A204.1 (cell line): ENCODE measurements around the gene BTBD17.

ENCODE experiments used
- FAIRE-seq: peaks from 2 replicates; lab custom pipeline; 2012; peaks lifted over from hg19 to GRCh38; lab: Jason Lieb, UNC

The BTBD17 gene

DNA sequence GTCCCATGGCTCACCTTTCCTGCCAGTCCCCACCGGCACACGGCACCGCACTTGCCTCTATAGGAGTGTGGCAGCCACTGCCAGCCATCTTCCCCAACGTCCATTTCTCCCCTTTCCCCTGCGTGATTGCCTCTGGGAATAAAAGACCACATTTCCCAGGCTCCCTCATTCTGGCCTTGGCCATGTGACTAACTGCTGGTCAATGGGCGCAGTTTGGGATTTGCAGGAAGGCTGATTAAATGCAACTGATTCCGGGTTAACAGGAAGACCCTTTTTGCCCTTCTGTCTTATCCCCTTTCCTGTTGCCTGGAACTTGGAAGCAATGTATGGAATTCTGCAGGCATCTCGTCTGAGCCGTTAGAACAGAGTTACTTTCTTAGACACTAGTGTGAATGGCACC lies 3.0 kb downstream of the BTBD17 start:
- FAIRE-seq, result no peak

- FAIRE-seq, result no peak
Measured at GRCh38 chr17:74357466-74357809, 4.2 kb downstream of the BTBD17 start.

DNA sequence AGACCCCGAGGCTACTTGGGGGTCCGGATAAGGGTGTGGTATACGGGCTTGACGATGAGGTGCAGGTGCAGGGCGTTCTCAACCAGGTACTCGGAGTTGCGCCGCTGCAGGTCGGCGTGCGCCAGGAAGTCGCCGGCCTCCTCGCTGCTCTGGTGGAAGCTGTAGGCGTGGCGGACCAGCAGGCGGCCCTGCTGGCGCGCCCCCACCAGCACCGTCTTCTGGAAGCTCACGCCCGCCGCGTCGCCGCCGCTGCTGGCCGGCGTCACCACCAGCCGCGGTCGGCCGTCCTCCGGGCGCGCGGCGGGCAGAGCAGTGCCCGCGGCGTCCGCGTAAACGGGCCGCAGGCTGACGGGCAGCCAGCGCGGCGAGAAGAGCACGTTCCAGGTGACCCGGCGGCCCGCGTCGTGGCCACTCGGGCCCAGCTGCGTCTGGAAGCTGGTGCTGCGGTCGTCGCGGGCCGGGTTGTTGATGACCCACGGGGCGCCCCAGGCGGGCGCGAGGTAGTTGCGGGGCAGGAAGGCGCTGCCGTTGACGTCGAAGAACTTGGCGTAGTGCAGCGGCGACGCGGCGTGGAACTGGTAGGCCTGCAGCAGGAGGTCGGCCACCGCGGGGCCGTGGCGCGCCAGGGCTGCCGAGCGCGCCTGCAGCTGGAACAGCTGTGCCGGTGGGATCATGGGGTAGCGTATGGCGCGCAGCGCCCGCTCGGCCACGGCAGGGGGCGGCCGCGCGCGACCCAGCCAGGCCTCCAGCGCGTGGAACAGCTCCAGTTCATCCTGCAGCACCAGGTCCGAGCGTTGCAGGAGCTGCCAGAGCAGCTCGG lies 4.8 kb downstream of the BTBD17 start:
- FAIRE-seq, result no peak

- FAIRE-seq, result no peak
Measured at GRCh38 chr17:74355065-74355464, 6.6 kb downstream of the BTBD17 start.

DNA sequence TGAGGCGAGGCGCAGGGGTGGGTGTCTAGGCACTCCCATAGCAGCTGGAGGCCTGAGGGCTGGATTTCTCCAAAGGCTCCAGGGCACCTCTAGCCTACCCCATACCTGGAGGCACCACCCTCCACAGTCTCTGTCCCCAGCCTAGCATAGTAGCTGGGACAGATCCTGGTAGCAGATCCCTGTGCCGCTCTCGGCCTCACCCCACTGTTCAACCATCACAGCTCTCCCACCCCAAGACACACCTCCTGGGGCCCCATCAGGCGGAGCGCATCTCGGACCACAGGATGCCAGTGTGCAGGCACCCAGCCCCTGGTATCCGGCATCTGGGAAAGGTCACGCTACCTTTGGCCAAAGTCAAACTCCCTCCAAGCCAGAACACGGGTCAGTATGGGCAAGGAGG lies 7.1 kb downstream of the BTBD17 start:
- no peak for FAIRE-seq

DNA sequence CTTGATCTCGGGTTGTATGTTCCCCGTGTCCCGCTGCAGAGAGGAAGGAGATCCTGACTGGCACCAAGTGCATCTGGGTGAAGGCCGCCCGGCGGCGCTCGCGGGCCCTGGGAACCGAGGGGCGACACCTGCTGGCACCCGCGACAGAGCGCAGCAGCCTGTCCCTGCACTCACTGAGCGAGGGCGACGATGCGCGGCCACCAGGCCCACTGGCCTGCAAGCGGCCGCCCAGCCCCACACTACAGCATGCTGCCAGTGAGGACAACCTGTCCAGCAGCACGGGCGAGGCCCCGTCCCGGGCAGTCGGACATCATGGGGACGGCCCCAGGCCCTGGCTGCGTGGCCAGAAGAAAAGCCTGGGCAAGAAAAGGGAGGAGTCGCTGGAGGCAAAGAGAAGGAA lies 7.5 kb downstream of the BTBD17 start:
- no peak for FAIRE-seq

DNA sequence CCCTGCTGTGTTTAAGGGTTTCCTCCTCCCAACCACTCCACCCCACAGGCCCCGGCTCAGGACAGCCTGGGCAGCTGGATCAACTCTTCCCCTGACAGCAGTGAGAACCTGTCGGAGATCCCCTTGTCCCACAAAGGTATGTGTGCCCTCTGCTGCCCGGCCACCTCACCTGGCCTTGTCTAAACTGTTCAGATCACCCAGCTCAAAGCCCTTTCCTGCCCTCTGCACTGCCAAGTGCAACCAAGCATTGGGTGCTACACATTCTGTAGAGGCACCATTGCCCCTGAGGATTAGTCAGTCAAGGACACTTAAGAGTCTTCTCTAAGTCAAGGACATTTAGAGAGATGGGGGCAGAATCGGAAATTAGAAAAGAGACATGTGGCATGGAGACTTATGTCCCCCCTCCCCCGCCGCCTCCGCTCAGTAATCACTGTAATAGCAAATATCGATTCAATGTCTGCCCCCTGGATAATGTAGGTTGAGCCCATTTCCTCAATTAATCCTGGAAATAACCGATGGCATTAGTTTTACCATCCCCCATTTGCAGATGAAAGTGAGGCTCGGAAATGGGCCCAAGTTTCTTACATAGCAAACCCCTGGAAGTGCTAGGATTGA lies 8.1 kb downstream of the BTBD17 start:
- FAIRE-seq, result no peak

- no peak for FAIRE-seq
Measured at GRCh38 chr17:74351552-74352210, 10.0 kb downstream of the BTBD17 start.

DNA sequence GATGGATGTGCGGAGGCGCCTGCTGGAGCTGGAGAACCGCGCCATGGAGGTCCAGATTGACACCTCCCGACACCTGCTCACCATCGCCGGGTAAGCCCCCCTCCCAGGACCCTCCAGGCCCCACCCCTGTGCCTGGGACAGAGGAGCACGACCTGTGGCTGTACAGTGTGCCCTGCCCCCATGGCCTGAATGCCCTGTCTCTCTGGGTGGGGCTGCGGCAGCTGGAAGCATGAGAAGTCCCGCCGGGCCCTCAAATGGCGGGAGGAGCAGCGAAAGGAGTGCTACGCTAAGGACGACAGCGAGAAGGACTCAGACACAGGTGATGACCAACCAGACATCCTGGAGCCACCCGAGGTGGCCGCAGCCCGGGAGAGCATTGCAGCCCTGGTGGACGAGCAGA lies 11.2 kb downstream of the BTBD17 start:
- FAIRE-seq, result no peak

DNA sequence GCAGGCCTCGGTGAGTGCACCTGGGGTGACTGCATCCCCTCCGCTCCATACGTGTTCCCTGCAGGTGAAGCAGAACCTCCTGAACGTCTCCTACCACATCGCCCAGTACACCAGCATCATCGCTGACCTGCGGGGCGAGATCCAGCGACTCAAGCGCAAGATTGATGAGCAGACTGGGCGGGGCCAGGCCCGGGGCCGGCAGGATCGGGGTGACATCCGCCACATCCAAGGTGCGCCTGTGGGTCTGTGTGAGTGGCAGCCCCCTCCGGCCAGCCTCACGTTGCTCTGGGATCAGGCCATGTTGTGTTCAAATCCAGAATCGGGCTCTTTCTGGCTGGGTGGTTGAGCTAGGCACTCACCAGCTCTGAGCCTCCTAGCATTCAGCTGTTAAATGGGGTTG lies 12.5 kb downstream of the BTBD17 start:
- FAIRE-seq, result no peak

- no peak for FAIRE-seq
Measured at GRCh38 chr17:74347646-74348045, 14.0 kb downstream of the BTBD17 start.

- no peak for FAIRE-seq
Measured at GRCh38 chr17:74345433-74346241, 16.0 kb downstream of the BTBD17 start.

DNA sequence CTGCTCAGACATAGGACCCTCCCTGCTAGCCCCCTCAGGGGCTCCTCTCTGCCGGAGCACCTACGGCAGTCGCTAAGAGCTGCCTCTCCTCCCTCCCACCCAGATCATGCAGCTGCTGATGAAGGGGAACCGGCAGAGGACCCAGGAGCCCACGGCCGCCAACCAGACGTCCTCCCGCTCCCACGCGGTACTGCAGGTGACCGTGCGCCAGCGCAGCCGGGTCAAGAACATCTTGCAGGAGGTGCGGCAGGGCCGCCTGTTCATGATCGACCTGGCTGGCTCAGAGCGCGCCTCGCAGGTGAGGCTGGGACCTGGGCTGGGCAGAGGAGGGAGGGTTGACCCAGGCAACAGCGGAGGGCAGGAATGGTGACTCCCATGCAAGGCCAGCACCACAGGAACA lies 17.0 kb downstream of the BTBD17 start:
- no peak for FAIRE-seq

GRCh38 chr17:74343526-74344284 lies 18.0 kb downstream of the BTBD17 start:
- FAIRE-seq, result no peak

GRCh38 chr17:74343121-74343520 lies 18.5 kb downstream of the BTBD17 start:
- no peak for FAIRE-seq

DNA sequence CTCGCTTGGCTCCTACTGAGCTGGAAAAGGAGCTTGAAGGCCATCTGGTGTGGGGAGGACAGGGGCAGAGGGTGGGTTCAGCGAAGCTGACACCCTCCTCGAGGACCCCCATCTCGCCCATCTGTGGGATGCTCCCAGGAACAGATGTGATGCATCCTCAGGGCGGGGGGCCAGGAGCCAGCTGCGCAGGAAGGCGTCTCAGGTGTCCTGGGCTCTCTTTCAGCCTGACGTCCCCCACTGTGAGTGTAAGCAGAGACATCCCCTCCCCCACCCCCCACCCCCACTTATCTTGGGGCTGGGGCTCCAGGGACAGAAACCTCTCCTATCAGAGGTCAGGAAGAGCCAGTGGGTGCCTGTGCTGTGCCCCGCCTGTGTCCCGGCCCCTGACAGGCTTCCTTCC lies 19.4 kb downstream of the BTBD17 start:
- FAIRE-seq, result no peak

GRCh38 chr17:74340470-74341023 lies 21.1 kb downstream of the BTBD17 start:
- FAIRE-seq, result no peak

DNA sequence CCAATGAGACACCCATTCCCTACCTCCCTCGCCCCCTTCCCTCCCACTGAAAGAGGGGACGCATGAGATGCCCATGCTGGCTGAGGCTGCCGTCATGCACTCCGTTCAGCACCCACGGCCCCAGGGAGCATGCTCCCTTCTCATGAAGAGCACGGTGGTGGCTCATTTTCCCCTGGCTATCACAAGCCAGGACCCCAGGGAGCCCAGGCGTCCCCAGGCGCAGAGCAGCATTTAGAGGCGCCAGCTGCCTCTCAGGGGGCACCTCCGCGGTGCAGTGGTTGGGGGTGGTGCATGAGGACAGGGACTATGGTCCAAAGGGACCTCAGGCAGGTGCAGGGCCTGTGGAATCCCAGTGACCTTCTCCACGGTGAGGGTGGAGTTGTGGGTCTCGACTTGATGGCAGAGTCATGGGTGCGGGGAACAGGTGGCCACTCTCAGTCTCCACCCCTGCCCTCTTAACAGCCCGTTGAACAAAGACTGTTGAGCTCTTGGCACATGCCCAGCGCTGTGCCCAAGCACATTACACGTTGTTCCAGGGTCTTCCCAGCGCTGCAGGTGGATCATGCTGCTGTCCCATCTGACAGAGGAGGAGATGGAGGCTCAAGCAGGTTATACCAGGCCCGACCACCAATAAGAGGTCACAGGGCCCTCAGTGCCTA lies 22.0 kb downstream of the BTBD17 start:
- FAIRE-seq, result no peak

DNA sequence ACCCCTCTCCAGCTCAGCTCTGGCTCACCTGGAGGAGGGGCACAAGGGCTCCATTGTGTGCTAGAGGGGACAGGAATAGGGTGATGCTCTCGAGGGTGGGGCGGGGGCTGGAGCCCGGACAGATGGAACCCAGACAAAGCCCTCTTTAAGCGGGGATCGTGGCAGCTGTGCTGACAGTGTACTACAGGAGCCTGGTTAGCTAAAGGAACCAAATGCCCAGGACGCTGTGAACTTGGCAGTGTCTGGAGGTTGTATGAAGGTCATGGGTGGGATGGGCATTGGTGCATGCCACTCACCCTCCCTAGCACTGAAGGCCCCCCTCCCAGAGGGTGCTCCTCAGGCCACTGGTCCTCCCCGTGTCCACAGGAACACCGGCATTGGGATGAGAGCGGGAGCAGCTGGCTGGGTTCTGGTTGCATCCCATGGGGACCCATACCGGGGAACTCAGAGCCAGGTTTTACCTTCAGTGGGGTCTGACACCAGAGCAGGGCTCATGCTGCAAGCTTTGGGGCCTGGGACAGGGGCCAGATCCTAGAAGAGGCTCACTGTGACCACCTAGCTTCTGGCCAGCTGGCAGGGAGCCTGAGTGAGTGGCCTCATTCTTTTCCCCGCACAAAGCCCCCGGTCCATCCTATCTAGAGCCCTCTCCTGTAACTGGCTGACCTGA lies 23.7 kb downstream of the BTBD17 start:
- no peak for FAIRE-seq

DNA sequence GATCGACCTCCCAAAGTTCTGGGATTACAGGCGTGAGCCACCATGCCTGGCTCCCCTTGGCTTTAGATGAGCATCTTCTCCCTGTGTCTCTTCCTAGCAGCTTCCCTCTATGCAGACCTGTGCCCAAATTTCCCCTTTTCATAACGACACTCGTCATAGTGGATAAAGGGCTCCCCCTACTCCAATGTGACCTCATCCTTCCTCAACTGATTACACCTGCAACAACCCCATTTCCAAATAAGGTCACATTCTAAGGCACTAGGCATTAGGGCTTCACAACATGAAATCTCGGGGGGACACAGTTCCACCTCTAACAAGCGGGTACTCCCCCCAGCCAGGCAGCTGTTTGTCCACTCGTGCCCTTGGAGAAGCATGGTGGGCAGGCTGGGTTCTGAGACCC lies 25.4 kb downstream of the BTBD17 start:
- FAIRE-seq, result no peak
